HEK293 (cell line): ENCODE measurements around the gene WNT5B.

Experiments
- EGR2 ChIP-seq: fragments of 450-650 bp; formaldehyde crosslinking; IDR thresholded peaks from 2 replicates; pipeline ENCODE4 v1.5.1; 2016; ENCODE audit warnings: low read depth, missing biosample characterization, missing genetic modification characterization
- FEZF1 ChIP-seq: fragments of 450-650 bp; formaldehyde crosslinking; IDR thresholded peaks from 2 replicates; pipeline ENCODE4 v1.5.1; 2016; ENCODE audit warnings: missing biosample characterization, missing genetic modification characterization
- GLIS2 ChIP-seq: fragments of 450-650 bp; formaldehyde crosslinking; IDR thresholded peaks from 2 replicates; pipeline ENCODE4 v1.5.1; 2016; ENCODE audit warnings: missing biosample characterization, missing genetic modification characterization
- HOXD13 ChIP-seq: sonication (generic); formaldehyde crosslinking; IDR thresholded peaks from 2 replicates; pipeline ENCODE4 v1.8.0; 2022; ENCODE audit warnings: missing genetic modification reagents, borderline replicate concordance
- KLF8 ChIP-seq: fragments of 450-650 bp; formaldehyde crosslinking; IDR thresholded peaks from 2 replicates; pipeline ENCODE4 v1.5.1; 2016; ENCODE audit warnings: missing biosample characterization, missing genetic modification characterization
- PRDM10 ChIP-seq: fragments of 450-650 bp; formaldehyde crosslinking; IDR thresholded peaks from 2 replicates; pipeline ENCODE4 v1.5.1; 2016; ENCODE audit warnings: missing biosample characterization, missing genetic modification characterization
- REPIN1 ChIP-seq: fragments of 450-650 bp; formaldehyde crosslinking; IDR thresholded peaks from 2 replicates; pipeline ENCODE4 v1.5.1; 2017; ENCODE audit warnings: missing biosample characterization, missing genetic modification characterization, low read depth
- REST ChIP-seq: fragments of 450-650 bp; formaldehyde crosslinking; IDR thresholded peaks from 2 replicates; pipeline ENCODE4 v1.5.1; 2016; ENCODE audit warnings: missing biosample characterization, missing genetic modification characterization
- SETDB1 ChIP-seq: IDR thresholded peaks from one replicate; pipeline ENCODE4 v1.6.1; 2017; ENCODE audit warnings: mild to moderate bottlenecking, low read length, moderate library complexity, mixed read lengths; ENCODE audit not compliant: insufficient read length
- YY2 ChIP-seq: fragments of 450-650 bp; formaldehyde crosslinking; IDR thresholded peaks from 2 replicates; pipeline ENCODE4 v1.5.1; 2016; ENCODE audit warnings: missing biosample characterization, missing genetic modification characterization
- ZBTB21 ChIP-seq: fragments of 450-650 bp; formaldehyde crosslinking; IDR thresholded peaks from 2 replicates; pipeline ENCODE4 v1.5.1; 2017; ENCODE audit warnings: missing biosample characterization, missing genetic modification characterization
- ZBTB49 ChIP-seq: fragments of 450-650 bp; formaldehyde crosslinking; IDR thresholded peaks from 2 replicates; pipeline ENCODE4 v1.5.1; 2016; ENCODE audit warnings: missing biosample characterization, missing genetic modification characterization, low read depth
- ZNF155 ChIP-seq: fragments of 450-650 bp; formaldehyde crosslinking; IDR thresholded peaks from 2 replicates; pipeline ENCODE4 v1.5.1; 2016; ENCODE audit warnings: missing biosample characterization, missing genetic modification characterization
- ZNF169 ChIP-seq: fragments of 450-650 bp; formaldehyde crosslinking; IDR thresholded peaks from 2 replicates; pipeline ENCODE4 v1.5.1; 2016; ENCODE audit warnings: missing biosample characterization, missing genetic modification characterization
- ZNF223 ChIP-seq: fragments of 450-650 bp; formaldehyde crosslinking; IDR thresholded peaks from 2 replicates; pipeline ENCODE4 v1.5.1; 2016; ENCODE audit warnings: missing biosample characterization, missing genetic modification characterization
- ZNF488 ChIP-seq: fragments of 450-650 bp; formaldehyde crosslinking; IDR thresholded peaks from 2 replicates; pipeline ENCODE4 v1.5.1; 2016; ENCODE audit warnings: missing biosample characterization, missing genetic modification characterization
- ZNF513 ChIP-seq: fragments of 450-650 bp; IDR thresholded peaks from 2 replicates; pipeline ENCODE4 v1.5.1; 2018; ENCODE audit warnings: missing biosample characterization, missing genetic modification characterization
- ZNF548 ChIP-seq: fragments of 450-650 bp; formaldehyde crosslinking; IDR thresholded peaks from 2 replicates; pipeline ENCODE4 v1.5.1; 2016; ENCODE audit warnings: missing biosample characterization, missing genetic modification characterization
- ZNF558 ChIP-seq: fragments of 450-650 bp; formaldehyde crosslinking; IDR thresholded peaks from 2 replicates; pipeline ENCODE4 v1.5.1; 2016; ENCODE audit warnings: missing biosample characterization, missing genetic modification characterization
- ZNF561 ChIP-seq: fragments of 450-650 bp; IDR thresholded peaks from 2 replicates; pipeline ENCODE4 v1.5.1; 2018; ENCODE audit warnings: missing biosample characterization, missing genetic modification characterization, borderline replicate concordance
- ZNF585B ChIP-seq: fragments of 450-650 bp; formaldehyde crosslinking; IDR thresholded peaks from 2 replicates; pipeline ENCODE4 v1.5.1; 2016; ENCODE audit warnings: missing biosample characterization, missing genetic modification characterization
- ZNF596 ChIP-seq: fragments of 450-650 bp; IDR thresholded peaks from 2 replicates; pipeline ENCODE4 v1.5.0; 2018; ENCODE audit warnings: missing biosample characterization, mild to moderate bottlenecking, missing genetic modification characterization, moderate library complexity
- ZNF701 ChIP-seq: fragments of 450-650 bp; formaldehyde crosslinking; IDR thresholded peaks from 2 replicates; pipeline ENCODE4 v1.5.1; 2016; ENCODE audit warnings: missing biosample characterization, missing genetic modification characterization
- ZNF76 ChIP-seq: fragments of 450-650 bp; formaldehyde crosslinking; IDR thresholded peaks from 2 replicates; pipeline ENCODE4; 2016; ENCODE audit warnings: low read depth, missing biosample characterization, missing genetic modification characterization, borderline replicate concordance
- ZNF768 ChIP-seq: fragments of 450-650 bp; formaldehyde crosslinking; IDR thresholded peaks from 2 replicates; pipeline ENCODE4 v1.5.1; 2018; ENCODE audit warnings: missing biosample characterization, mild to moderate bottlenecking, missing genetic modification characterization
- ZNF792 ChIP-seq: fragments of 450-650 bp; formaldehyde crosslinking; IDR thresholded peaks from 2 replicates; pipeline ENCODE4 v1.5.1; 2016; ENCODE audit warnings: missing biosample characterization, missing genetic modification characterization
- ZSCAN30 ChIP-seq: fragments of 450-650 bp; IDR thresholded peaks from 2 replicates; pipeline ENCODE4 v1.5.1; 2018; ENCODE audit warnings: missing biosample characterization, mild to moderate bottlenecking, missing genetic modification characterization, moderate library complexity

Gene WNT5B

GRCh38 chr12:1592444-1593173, 36.4 kb upstream of the WNT5B start (continued):
- peak; percentile 82 for TF ChIP-seq GLIS2 (tag by site-specific recombination)
- no peak for TF ChIP-seq ZNF585B (tag by site-specific recombination)
- TF ChIP-seq EGR2 (tag by site-specific recombination) = peak; percentile 98
- no peak for TF ChIP-seq ZNF558 (tag by site-specific recombination)
- TF ChIP-seq ZBTB49 = 0 out of 2 replicates have a peak, but pooled peaks have one; percentile 35
- TF ChIP-seq ZNF513 (tag by site-specific recombination) = no peak
- peak; percentile 58 for TF ChIP-seq FEZF1 (tag by site-specific recombination)
- TF ChIP-seq ZNF768 (tag by site-specific recombination) = no peak
- peak; percentile 45; the same call in 1 of the 2 replicates for TF ChIP-seq REST
- TF ChIP-seq ZNF76 (tag by site-specific recombination) = no peak
- TF ChIP-seq REPIN1 = no peak
- TF ChIP-seq KLF8 (tag by site-specific recombination) = peak; percentile 92; the same call in 1 of the 2 replicates
- TF ChIP-seq ZNF488 = no peak
- TF ChIP-seq ZNF561 (tag by site-specific recombination) = no peak
- peak; percentile 67 for TF ChIP-seq YY2
- TF ChIP-seq ZNF701 = no peak
- no peak; the same call in 1 of the 2 replicates for TF ChIP-seq ZSCAN30
- TF ChIP-seq ZNF223 (tag by site-specific recombination) = no peak
- no peak for TF ChIP-seq ZNF596 (tag by site-specific recombination)
- no peak for TF ChIP-seq ZNF155
- TF ChIP-seq SETDB1 = no peak
- no peak for TF ChIP-seq ZNF169 (tag by site-specific recombination)
- peak; percentile 92 for TF ChIP-seq PRDM10 (tag by site-specific recombination)
- peak; percentile 90 for TF ChIP-seq ZBTB21 (tag by site-specific recombination)
- TF ChIP-seq ZNF792 = peak; percentile 72; the same call in 1 of the 2 replicates
- TF ChIP-seq ZNF548 (tag by site-specific recombination) = no peak
- TF ChIP-seq HOXD13 (CRISPR knock-in tag) = no peak
